WERI-Rb-1 (cell line): ENCODE results near the gene CGREF1.

Experiments
- DNase-seq: peaks from one replicate; pipeline ENCODE4 v3.0.0-alpha.2; 2020
- H3K27ac ChIP-seq: fragments of 250-450 bp; sonication (Bioruptor Pico); 2 replicates; pipeline ENCODE4 v1.5.1; 2020; ENCODE audit warnings: mild to moderate bottlenecking, moderate library complexity
- H3K27me3 ChIP-seq: fragments of 250-450 bp; sonication (Bioruptor Pico); 2 replicates; pipeline ENCODE4 v1.5.1; 2021; ENCODE audit warnings: mild to moderate bottlenecking, low read depth, moderate library complexity; ENCODE audit not compliant: insufficient read depth, severe bottlenecking
- H3K36me3 ChIP-seq: fragments of 250-450 bp; sonication (Bioruptor Pico); 2 replicates; pipeline ENCODE4 v1.5.1; 2020; ENCODE audit warnings: mild to moderate bottlenecking, moderate library complexity
- H3K4me3 ChIP-seq: 2 replicates; pipeline ENCODE4 v1.5.1; 2011; ENCODE audit warnings: low read depth, mild to moderate bottlenecking, control low read depth, low read length
- H3K9me3 ChIP-seq: fragments of 250-450 bp; sonication (Bioruptor Pico); 2 replicates; pipeline ENCODE4 v1.5.1; 2021; ENCODE audit warnings: mild to moderate bottlenecking, moderate library complexity; ENCODE audit not compliant: severe bottlenecking
- TF ChIP-seq, protein P1 (sequence below): IDR thresholded peaks from 2 replicates; pipeline ENCODE4 v1.5.1; 2011; ENCODE audit warnings: low read depth, mild to moderate bottlenecking, control low read depth, inconsistent platforms, low read length

CGREF1 gene

DNA sequence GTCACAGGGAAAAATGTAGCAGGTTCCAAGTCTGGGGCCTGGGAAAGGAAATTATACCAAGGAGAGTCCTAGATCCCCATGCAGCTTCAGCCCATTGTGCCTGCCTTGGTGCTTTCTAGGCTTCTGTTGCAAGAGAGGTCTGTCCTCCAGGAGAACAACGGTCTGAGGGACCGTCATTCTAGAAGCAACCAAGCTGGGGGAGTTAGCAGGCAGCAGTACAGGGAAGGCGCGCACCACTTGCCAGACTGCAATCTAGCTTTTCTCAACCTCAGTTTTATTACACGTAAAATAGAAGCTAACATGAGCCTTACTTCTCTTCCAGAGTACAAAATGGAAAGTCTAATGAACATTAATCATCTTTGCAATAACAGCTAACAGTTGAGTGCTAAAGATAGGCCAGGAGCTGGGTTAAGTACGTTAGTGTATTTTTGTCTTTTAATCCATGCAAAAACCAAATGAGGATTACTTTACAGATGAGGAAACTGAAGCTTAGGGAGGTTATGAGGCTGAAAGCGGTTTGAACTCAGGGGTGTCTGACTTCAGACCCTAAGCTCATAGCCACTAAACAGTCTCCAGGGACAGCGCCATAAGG lies 31.8 kb upstream of the CGREF1 start:
- H3K27ac ChIP-seq, result no peak overlapping the region
- DNase-seq, result no peak
- TF ChIP-seq, protein P1, sequence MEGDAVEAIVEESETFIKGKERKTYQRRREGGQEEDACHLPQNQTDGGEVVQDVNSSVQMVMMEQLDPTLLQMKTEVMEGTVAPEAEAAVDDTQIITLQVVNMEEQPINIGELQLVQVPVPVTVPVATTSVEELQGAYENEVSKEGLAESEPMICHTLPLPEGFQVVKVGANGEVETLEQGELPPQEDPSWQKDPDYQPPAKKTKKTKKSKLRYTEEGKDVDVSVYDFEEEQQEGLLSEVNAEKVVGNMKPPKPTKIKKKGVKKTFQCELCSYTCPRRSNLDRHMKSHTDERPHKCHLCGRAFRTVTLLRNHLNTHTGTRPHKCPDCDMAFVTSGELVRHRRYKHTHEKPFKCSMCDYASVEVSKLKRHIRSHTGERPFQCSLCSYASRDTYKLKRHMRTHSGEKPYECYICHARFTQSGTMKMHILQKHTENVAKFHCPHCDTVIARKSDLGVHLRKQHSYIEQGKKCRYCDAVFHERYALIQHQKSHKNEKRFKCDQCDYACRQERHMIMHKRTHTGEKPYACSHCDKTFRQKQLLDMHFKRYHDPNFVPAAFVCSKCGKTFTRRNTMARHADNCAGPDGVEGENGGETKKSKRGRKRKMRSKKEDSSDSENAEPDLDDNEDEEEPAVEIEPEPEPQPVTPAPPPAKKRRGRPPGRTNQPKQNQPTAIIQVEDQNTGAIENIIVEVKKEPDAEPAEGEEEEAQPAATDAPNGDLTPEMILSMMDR, result no peak
- H3K4me3 ChIP-seq, result no peak overlapping the region
- no peaks in the 10 kb centered on the region for H3K9me3 ChIP-seq
- no peaks in the 10 kb centered on the region for H3K27me3 ChIP-seq
- H3K36me3 ChIP-seq, result no peaks in the 10 kb centered on the region

DNA sequence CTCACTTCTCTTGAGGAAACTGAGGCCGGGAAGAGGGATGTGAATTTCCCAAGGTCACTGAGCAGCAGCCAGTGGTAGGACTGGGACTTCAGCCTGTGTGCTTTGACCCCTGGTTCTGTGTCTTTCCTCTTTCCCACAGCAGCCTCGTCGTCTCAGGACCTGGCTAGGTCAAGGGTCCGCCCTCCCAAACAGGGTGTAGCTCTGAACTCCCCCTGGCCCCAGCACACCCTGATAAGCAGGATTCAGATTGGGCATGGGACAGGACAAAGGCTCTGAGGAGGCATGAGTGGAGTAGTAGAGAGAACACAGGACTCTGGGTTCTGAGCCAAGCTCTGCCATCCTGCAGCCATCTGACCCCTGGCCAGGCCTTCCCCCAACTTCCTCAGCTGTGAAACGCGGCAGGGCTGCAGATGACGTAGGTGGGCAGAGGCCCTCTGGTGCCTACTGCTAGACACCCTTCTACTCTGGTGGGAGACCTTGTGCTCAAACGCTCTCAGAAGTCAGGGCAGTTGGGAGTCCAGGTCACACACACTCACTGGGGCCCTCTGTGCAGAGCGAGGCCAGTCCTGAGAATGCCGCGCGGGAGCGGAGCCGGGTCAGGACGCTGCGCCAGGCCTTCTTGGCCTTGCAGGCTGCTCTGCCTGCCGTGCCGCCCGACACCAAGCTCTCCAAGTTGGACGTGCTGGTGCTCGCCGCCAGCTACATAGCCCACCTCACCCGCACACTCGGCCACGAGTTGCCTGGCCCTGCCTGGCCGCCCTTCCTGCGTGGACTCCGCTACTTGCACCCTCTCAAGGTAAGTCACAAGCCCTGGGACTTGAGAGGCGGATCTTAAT lies 30.9 kb upstream of the CGREF1 start:
- no peaks in the 10 kb centered on the region for H3K27me3 ChIP-seq
- no peaks in the 10 kb centered on the region for H3K36me3 ChIP-seq
- H3K4me3 ChIP-seq, result no peak overlapping the region
- no peak for DNase-seq
- H3K9me3 ChIP-seq, result no peaks in the 10 kb centered on the region
- H3K27ac ChIP-seq, result no peak overlapping the region
- TF ChIP-seq, protein P1, result no peak

DNA sequence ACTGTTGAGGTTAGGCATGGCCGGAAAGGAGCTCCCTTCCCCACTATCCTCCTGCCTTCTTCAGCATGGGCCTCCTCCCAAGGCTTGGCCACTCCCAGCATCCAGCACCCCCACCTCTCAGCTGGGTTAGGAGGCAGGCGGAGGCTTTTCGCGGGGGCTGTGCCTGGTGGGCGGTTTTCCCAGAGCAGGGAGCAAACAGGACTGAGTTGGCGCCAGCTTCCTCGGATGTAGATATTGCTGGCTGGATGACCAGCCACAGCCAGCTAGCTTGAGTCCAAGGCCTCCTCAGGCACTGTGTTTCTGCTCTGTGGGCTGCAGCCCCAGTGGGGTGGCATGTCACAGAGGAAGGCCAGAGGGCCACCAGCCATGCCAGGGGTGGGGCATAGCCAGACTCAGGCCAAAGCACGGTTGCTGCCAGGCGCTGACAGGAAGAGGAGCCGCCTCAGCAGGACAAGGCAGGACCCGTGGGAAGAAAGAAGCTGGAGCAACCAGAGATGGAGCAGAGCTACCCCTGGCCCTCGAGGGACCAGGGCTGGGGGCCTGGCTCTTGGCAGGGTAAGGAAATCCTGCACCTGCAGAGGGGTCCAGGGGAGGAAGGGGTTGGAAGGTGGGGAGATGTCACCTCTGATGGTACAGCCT lies 30.0 kb upstream of the CGREF1 start, which contains the start of gene TCF23:
TCF23 (plus strand) TSS at position 204 of the 639 bp plus-strand sequence; CDS start at position 334, 130 bp downstream.
- Histone ChIP-seq H3K27ac (no peak within 1 kb of the TSS), H3K9me3 (no peaks in the 10 kb centered on the region), H3K36me3 (no peaks in the 10 kb centered on the region), H3K4me3 (no peak within 1 kb of the TSS), H3K27me3 (no peaks in the 10 kb centered on the region)
- DNase-seq, result no peak
- TF ChIP-seq, protein P1, result no peak

DNA sequence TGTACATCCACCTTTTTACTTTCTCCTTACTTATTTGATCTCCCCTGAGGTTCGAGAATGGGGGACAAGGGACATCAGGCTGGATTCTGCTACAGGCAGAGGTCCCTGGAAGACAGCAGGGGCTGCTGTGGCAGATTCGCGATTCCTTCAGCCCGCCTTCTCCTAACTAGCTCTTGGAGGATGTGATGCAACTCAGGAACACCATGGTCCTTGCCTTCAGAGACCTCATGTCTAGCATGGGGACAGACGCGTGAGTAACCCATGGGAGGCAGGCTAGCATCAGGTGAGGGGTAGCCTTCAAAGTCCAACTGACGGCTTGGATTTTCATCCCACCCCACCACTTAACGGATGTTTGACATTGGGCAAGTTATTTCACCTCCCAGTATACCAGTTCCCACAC lies 29.0 kb upstream of the CGREF1 start:
- TF ChIP-seq, protein P1, result no peak
- Histone ChIP-seq H3K36me3 (no peaks in the 10 kb centered on the region), H3K4me3 (no peak overlapping the region), H3K27ac (no peak overlapping the region), H3K27me3 (no peaks in the 10 kb centered on the region), H3K9me3 (peaks cover 3% of the 10 kb centered on the region)
- no peak for DNase-seq

DNA sequence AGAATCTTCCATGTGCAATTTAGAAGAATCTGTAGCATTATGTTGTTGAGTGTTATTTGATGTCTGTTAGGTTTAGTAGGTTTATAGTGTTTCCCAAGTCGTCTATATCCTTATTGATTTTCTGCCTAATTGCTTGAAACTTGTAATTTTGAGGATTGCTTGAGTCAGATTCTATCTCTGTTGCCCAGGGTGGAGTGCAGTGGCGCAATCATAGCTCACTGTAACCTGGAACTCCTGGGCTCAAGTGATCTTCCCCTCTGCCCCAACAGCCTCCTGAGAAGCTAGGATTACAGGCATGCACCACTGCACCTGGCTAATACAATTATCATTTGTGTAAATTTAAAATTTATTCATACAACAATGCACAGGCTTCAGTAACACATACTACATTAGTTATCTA lies 26.8 kb upstream of the CGREF1 start:
- H3K4me3 ChIP-seq, result no peak overlapping the region

More for the DNA sequence above, 26.8 kb upstream of the CGREF1 start:
- no peaks in the 10 kb centered on the region for H3K27me3 ChIP-seq
- TF ChIP-seq, protein P1, result no peak
- no peak for DNase-seq
- H3K9me3 ChIP-seq, result peaks cover 7% of the 10 kb centered on the region
- H3K36me3 ChIP-seq, result no peaks in the 10 kb centered on the region
- H3K27ac ChIP-seq, result no peak overlapping the region
